Left cardiac atrium (tissue), 4 donors: ENCODE results near the gene AQR. TPM values are rescaled to one million over a fixed set of nuclear protein-coding genes. Genes with fewer than 3 reads are reported as not detected.
A peak's percentile ranks its signal among the peaks of the same experiment; 100 is the strongest.
"Not testable (repeated sequence)": the region's sequence is repeated elsewhere in the genome, so short reads cannot be mapped to it uniquely, and the experiment has no call there.

Source experiments
- ATAC-seq, 2 donors: fragments of 200-7000 bp; cut with Tn5 transposase; one replicate each; pipeline ENCODE4 v1.9.1; 2020; ENCODE audit warnings: mild to moderate bottlenecking in 2 of 2, moderate library complexity in 2 of 2
- DNase-seq: peaks from one replicate; pipeline ENCODE4 v3.0.0-alpha.2; 2020
- intact Hi-C, 2 donors: fragments of 100-400 bp; cut with DNase I; formaldehyde crosslinking; loops; one replicate each; pipeline versions ENCODE4 v1.14.1 to v1.15.1; 2022 to 2023
- total RNA-seq, 2 donors: library from RNA; stranded (reverse); fragmentation: NEBNext Ultra II Directional; extraction: Animal tissue kit (Norgen Biotek cat#: 25700); gene quantifications; one replicate each; pipeline ENCODE4 v1.2.1, GENCODE V29; 2021
- donor health status: DM: no; HTN: yes; CAD: no.
- donor health status: DM: no; HTN: yes; CAD: no; lungs with severe emphysema.
- donor health status: DM: yes; HTN: yes; CAD: no.
- donor health status: Dilated cardiomyopathy.

AQR gene
- total RNA-seq, 2 donors from 2014 or later = 12.9 to 14.3 TPM

DNA sequence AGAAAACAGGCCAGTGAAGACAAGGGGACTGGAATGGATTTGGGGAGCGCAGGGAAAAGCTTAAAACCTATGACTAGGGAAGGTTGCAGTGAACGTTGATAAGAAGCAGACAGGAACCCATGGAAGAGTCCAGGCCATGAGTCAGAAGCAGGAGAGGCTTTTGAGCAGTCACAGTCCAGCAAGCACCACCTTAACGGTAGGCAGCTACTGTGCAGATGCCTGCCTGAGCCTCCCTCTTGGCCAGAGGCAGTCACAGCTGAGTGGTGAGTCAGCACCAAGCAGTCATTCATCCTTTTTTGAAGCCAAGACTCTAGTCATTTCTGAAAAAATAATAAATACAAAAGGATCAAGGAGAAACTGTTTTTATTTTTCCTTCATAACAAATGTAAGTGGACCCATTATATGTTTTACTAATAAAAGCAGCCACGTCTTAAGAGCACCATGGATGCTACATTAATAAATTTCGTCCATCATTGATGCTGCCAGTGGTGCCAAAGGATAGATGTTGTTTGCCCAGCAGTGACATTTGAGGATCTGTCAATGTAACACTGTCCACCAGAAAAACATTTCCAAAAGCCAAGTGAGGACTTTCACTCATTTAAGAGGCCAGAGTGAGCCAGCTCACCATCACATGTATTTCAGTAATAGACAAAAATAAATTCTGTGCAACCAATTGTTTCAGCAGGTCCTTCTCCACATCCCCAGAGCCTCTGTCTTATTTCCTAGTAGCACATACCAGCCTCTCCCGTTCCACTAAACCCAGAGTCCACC is 132.1 kb downstream of the AQR start:
- ATAC-seq (peak in 1 of 2 donors; percentile 95), DNase-seq (no peak)
- intact Hi-C loops = no loop called here

DNA sequence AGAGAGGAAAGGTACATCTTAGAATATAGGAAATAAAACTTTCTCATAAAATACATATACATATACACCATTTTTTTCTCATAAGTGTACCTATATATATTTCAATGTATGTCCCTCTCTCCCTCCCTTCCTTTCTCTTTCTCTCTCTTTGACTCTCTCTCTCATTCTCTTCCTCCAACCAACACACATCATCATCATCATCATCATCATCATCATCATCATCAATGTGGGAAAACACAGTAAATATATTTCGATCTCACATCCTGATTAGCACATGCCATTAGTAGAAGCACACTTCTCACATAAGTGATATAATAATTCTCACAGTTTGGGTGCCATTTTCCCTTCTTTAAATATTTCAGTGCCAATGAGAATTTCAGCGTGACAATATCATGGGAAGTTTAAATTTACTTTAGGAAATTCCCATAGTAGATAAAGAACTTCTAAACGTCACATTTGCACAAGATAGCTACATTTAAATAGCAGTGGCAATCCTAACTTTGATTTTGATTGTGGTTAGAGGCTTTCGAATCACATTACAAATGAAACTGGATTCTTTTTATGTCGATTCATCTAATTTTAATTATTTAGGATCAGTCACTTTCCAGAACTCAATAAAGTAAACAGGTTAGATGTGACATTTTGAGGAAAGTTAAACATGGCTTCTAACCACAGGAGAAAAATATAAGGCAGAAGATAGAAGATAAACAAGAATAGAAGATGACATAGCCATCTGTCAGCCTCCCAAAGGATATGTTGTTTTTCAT is 141.2 kb downstream of the AQR start:
- intact Hi-C loops = no loop called here
- ATAC-seq (no peak), DNase-seq (no peak)

DNA sequence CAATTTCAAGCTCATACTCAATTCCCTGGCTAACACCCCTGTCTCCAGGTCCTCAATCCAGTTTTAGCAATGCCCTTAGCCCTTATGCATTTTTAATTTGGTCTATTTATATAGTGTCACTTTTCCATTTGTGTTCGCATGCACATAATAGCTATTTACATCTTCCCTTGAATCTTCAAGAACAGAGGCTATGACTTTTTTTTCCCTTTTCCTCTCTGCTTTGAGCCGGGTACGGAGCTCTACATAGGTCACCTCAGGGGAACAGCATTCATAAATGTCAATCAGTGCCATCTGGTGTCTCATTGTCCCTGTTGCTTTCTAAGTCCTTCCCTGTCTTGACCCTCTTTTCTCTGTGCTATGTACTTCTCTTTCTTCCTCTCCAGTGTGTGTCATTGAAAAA is 147.7 kb downstream of the AQR start:
- DNase-seq (no peak), ATAC-seq (peak in 1 of 2 donors; percentile 43)
- intact Hi-C loops = no loop called here

DNA sequence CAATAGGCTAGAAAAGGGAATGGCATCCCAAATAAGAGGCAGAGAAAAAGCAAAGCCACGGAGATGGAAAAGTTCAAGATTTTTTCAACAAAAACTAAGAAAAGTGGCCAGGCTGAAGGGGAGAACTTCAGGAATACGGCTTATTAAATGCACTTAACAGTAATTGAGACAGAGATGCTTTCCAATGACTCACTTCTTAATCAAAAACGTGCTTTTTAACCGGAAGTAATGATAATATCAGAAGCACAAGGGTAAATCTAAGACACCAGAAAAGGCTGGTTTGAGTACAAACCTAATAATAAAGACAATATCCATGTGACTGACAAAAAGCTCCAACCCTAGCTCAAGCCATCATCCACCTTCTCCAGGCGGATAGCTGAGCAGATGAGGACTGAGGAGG is 149.4 kb downstream of the AQR start:
- no peak for ATAC-seq
- no peak for DNase-seq

DNA sequence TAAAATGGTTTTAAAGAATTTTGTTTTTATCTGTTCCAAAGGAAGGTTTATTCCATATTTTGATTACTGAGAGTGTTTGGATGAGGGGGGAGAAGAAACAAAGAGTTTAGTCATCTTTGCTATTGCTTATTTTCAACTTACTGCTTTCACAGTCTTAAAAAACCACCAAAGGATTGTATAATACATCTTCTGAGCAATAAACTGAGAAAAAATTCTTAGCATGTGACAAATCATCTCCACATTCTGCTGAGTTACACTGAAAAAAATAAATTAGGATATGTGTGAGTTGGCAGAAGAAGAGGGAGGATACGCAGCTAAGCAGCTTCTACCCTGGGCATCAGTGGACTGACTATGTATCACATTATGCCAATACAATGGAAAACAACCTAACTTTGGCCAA is 151.0 kb downstream of the AQR start:
- DNase-seq (no peak), ATAC-seq (no peak)
- intact Hi-C loops = no loop called here

More for the DNA sequence above, 149.4 kb downstream of the AQR start:
- intact Hi-C loops = no loop called here

DNA sequence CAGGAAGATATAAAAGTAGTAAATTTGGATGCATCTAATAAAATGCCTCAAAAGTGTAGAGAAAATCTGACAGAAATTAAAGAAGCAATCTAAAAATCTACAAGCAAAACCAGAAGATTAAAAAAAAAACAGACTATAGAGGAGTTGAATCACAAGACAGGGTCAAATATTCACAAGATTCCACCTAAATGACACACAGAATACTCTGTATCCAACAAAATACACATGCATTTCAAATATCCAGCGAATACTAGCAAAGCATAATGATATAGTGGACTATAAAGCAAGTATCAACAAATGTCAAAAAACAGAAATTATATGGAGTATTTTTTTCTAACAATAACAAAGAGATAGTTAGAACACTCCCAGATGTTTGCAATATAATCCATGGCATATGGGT is 153.7 kb downstream of the AQR start:
- DNase-seq (no peak), ATAC-seq (no peak)
- intact Hi-C loops = no loop called here

DNA sequence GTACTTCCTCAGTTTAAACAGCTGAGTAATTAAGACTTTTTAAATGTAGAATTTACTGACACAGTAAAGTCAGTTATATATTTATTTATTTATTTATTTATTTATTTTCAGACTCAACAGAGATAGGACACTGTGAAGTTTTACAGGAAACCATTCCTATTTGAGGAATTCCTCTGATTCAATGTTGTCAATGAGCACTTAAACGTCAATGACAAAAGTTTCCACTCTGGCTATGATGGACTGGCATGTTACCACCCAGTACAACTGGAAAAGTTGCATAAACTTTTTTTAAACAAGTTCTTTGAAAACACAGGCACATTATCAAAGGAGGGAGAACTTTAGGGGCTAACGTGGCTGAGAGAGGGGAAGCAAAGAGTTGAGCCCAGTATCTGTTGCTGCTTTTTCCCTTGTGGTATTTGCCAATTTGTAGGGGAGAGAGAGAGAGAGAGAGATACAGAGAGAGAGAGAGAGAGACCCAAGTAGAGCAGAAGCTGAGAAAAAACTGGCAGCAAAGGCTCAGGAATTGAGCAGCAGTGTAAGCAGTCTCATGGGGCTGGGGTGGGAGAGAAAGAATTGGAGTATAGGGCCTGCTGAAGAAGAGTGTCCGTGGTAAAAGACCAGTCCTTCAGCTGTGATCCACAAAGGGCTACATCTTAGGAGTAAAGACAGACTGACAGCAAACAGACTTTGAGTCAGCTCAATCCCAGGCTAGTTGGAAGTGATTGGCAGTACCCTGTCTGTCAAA is 155.9 kb downstream of the AQR start:
- intact Hi-C loops = loop anchor here in 1 of 2 donors (5.0 kb wide), 1 partner anchor 89 kb away; no protein-coding TSS in a partner anchor
- DNase-seq (no peak), ATAC-seq (peak in 1 of 2 donors; percentile 34)

DNA sequence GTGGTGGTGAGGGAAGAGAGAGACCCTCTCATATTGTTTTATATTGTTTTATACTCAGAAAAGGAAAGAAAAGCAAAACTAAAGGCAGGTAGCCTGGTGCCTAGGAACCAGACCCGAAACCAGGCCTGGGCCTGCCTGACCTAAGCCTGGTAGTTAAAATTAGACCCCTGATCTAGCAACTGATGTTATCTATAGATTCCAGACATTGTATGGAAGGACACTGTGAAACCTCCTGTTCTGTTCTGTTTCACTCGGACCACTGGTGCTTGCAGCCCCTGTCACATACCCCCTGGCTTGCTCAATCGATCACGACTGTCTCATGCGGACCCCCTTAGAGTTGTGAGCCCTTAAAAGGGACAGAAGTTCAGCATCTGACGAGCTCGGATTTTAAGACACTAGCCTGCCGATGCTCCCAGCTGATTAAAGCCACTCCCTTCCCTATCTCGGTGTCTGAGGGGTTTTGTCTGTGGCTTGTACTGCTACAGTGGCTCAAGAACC is 156.6 kb downstream of the AQR start:
- intact Hi-C loops = loop anchor here in 1 of 2 donors (5.0 kb wide), 1 partner anchor 89 kb away; no protein-coding TSS in a partner anchor
- not testable (repeated sequence) for DNase-seq, ATAC-seq

DNA sequence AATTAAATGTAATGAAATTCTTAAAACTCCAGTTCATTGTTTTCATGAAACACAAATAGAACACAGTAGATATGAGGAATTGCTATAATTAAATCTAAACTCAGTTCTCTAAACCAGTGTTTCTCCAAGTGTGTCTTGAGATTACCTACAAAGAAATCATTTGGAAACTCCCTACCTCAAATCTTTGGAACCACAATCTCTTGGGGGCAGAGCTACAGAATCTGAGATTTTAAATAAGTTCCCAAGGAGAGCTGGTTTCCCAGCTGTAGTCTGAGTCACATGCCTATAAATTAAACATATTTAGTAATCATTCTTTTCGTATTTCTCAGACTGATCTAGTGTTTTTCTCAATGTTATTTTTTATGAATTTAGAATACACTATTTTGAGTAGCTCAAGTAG is 157.2 kb downstream of the AQR start:
- no peak for ATAC-seq
- intact Hi-C loops = loop anchor here in 1 of 2 donors (5.0 kb wide), 1 partner anchor 90 kb away; no protein-coding TSS in a partner anchor
- DNase-seq = no peak

DNA sequence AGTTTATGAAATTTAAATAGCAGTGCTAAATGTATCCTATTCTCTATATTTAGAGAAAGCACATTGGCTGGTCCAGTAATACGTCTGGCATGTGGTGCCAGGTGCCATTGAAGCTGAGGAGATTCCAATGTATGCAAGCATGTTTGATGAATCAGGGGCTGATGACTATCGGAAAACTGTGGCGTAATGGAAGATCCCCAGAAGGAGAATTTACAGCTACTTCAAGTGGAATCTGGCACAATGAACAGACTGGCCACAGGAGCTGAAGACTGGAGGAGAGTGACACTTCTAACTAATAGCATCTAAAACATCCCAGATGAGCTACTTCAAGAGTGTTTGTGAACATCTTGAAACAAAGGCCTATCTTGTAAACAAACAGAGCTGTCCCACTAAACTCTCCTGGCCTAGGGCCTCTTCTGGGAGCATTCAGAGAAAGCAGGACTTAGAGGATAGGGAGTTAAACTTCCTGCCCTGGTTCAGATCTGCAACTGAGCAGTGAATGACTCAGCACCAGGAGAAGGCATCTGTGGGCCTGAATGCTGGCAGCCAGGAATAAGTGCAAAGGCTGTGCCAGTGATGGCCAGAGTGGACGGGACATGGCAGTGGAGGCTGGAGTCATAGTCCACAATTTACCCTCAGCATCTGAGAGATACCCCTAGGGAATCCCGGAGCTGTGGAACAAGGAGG is 159.0 kb downstream of the AQR start:
- DNase-seq (no peak), ATAC-seq (peak; percentile 50 to 90)
- intact Hi-C loops = loop anchor here in 1 of 2 donors (5.0 kb wide), 1 partner anchor 92 kb away; no protein-coding TSS in a partner anchor

DNA sequence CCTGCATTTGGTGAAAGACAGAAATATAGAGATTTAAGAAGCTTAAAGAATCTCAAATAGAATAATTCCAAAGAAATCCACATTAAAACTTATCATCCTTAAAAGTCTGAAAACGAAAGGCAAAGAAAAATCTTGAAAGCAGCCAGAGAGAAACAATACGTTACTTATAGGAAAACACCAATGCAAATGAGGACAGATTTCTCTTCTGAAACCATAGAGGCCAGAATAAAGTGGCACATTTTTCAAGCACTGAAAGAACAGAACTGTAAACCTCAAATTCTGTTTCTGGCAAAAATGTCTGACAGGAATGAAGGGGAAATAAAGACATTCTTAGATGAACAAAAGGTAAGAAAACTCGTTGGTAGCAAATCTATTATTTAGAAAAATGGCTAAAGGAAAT is 160.4 kb downstream of the AQR start:
- ATAC-seq (no peak), DNase-seq (no peak)
- intact Hi-C loops = no loop called here

DNA sequence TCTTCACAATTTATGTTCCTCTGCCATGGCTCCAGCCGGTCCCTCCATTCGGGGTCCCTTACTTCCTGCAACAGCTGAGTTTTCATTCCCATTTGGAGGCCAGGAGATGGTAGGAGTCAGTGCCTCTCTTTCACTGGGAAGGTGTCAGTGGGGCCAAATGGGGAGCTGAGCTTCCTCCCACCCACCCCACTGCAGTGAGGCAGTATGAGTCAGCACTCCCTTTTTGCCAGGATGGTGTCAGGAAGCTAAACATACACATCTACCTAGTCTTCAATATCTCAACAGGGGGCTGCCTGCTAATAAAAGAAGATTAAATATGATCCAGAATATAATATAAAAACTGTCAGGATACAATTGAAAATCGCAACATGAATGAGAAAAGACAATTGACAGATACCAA is 161.5 kb downstream of the AQR start:
- ATAC-seq = peak in 1 of 2 donors; percentile 69
- DNase-seq = no peak
- intact Hi-C loops = no loop called here

DNA sequence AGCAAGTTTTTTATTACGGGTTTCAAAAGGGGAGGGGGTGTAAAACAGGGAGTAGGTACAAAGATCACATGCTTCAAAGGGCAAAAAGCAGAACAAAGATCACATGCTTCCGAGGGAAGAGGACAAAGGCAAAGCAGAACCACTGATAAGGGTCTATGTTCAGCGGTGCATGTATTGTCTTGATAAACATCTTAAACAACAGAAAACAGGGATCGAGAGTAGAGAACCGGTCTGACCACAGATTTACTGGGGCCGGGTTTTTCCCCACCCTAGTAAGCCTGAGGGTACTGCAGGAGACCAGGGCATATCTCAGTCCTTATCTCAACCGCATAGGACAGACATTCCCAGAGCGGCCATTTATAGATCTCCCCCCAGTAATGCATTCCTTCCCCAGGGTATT is 162.3 kb downstream of the AQR start:
- intact Hi-C loops, DNase-seq, ATAC-seq: not testable (repeated sequence)

DNA sequence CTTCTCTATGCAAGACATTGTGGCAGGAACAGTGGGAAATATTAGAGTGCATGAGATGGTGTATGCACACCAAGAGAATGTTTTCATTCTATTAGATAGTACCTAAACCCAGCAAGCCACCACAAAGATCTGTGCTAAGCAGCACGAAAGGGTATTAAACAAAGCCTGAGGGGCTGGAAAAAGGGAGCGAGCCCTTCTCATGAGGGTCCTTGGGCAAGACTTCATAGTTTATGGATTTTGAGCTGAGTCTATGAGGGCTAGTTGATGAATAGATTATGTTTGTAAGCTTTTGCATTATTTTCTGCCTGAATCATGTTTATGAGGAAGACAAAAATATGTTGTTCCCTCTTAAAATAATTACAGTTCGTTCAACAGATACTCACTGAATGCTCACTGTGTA is 164.8 kb downstream of the AQR start:
- no peak for ATAC-seq
- DNase-seq = no peak
- intact Hi-C loops = no loop called here

DNA sequence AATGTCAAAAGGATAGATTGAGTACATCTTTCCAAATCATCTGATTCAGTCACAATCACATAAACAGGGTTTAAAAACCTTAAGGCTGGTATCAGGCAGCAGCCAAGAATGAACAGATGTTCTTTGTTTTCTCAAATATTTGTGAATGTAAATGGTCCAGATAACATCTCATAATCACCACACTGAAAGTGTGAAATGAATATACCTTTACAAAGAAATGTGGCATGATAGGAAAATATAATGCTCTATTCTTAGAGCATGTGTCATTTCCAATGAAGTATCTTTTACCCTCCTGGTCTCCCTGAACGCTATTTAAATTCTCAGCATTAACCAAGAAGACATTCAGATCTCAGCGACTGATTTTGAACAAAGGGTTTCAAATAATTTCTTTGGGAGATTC is 165.4 kb downstream of the AQR start:
- no peak for ATAC-seq
- DNase-seq = no peak
- intact Hi-C loops = no loop called here

DNA sequence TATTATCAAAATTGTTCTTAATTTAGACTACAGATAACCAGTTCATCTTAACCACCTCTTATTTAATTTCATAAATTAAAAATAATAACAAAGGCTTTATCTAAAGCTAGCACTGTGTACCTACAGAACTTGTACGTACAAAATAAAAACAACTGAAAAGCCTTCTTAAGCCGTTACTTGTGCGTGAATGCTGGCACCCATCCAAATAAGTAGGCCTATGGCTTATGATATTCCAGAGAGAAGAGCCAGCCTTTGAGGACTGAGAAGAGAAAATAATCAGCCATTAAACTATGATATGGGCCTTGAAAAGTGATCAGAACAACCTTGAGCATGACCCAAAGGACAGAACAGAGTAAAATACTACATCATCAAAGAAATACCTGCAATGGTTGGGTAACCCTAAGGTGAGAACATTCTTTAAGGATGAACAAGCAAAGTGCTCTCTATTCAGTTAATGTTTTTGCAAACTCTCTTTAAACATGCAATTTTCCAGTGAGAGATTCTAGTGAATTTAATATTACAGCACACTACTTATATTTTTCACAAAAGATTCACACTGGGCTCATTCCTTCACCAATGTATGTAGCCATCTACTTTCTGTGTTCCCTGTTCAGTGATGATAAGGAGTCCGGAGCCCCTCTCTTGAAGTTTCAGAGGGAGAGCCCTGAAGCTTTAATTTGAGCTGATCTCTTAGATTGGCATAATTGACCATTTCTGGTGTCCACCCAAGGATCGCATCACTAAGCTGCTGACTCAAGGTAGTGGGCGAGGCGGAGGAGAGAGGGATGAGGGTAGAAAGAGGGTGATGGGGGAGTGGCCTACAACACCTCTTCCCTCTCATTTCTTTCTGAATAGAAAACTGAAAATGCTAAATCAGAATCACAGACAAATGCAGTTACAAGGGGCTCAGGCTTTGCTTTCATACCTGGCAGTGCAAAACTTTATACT is 166.5 kb downstream of the AQR start:
- ATAC-seq = no peak
- DNase-seq = no peak
- intact Hi-C loops = no loop called here

DNA sequence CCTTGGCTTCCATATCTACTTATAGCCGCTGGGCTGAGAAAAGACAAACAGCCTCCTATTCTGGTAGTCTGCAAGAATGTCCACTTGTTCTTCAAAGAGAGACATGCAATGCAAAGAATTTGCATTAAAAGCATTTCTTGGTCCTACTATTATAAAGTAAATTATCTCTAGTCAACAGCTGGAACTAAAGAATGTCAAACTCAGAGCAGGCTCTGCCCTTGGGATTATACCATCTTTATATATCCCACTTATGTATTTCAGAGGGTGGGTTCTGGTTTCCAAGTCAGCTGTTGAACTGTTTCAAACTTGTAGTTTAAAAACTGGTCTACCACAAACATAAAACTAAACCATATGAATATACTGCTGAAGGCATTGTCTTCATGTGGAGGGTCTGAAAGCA is 167.2 kb downstream of the AQR start:
- intact Hi-C loops = no loop called here
- ATAC-seq = no peak

More for the DNA sequence above, 167.2 kb downstream of the AQR start:
- no peak for DNase-seq
